ENCODE data around the gene TMOD3. TPM values are rescaled to one million over a fixed set of nuclear protein-coding genes. Genes with fewer than 3 reads are reported as not detected.

Gene TMOD3
- total RNA-seq, 6 experiments from 2014 or later: 15.0 to 32.2 (median 20.6) TPM

DNA sequence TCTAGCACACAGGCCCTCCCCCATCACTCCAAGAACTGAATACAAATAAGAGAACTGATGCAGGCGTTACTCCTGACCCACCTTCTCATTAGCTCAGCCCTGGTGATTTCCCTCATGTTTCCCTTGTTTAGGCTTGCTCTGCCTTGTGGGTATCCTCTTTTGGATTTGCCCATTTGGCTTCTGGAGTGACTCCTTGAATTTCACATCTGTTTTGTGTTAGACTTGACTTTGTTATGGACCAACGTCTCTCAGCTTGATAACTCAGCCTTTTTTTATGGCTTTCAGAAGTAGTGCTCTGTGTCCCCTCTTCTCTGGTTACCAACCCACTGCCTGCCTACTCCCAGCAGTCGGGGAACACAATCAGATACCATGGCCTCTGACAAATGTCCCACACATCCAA, 11.3 kb upstream of the TMOD3 start:
- WGBS (ENCODE audit: insufficient coverage, low coverage, low lambda C conversion rate, missing lambda C conversion rate): 92% methylated on average over 3 of the region's 3 CpGs
- H3K36me3 ChIP-seq: no peaks in the 10 kb centered on the region
- ATAC-seq: no peak
- intact Hi-C loops (cut with DNase I): no loop called here
- peaks cover 0 to 7% (median 1%) of the 10 kb centered on the region in 4 donors for H3K9me3 ChIP-seq
- H3K4me1 ChIP-seq: peaks cover 0 to 22% (median 5%) of the 10 kb centered on the region in 4 donors
- H3K27ac ChIP-seq: no peak overlapping the region
- TF ChIP-seq POLR2A (IDR thresholded peaks at IDR 0.05) (no peak), CTCF (IDR thresholded peaks at IDR 0.05) (no peak)
- H3K4me3 ChIP-seq: no peak overlapping the region
- no peak for DNase-seq
- no peaks in the 10 kb centered on the region for H3K27me3 ChIP-seq

DNA sequence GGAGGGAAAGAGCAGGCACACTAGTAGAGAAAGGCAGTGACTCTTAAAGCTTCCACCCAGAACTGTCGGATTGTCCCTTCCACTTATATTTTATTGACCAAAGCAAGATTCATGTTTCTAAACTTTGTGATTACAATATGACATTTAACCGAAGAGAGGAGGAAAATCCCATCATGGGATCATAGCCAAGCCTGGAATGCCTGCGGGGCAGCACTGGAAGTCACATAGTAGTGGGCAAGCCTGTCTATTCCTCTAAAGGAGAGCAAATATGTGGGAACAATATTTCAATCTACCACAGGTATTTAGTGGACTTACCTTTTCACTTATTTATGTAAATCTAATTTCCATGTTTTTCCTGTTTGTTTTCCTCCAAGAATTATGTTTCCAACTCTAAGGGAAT, 3.8 kb upstream of the TMOD3 start:
- WGBS (ENCODE audit: insufficient coverage, low coverage, low lambda C conversion rate, missing lambda C conversion rate): 77% methylated on average over 3 of the region's 3 CpGs
- H3K9me3 ChIP-seq: peaks cover 0 to 7% (median 0%) of the 10 kb centered on the region in 4 donors
- H3K4me1 ChIP-seq: peaks cover 0 to 4% (median 0%) of the 10 kb centered on the region in 4 donors
- no peak for ATAC-seq
- no peak overlapping the region for H3K4me3 ChIP-seq
- no peaks in the 10 kb centered on the region for H3K36me3 ChIP-seq
- TF ChIP-seq POLR2A (IDR thresholded peaks at IDR 0.05): no peak
- no peak for TF ChIP-seq CTCF (IDR thresholded peaks at IDR 0.05)
- no peaks in the 10 kb centered on the region for H3K27me3 ChIP-seq
- DNase-seq: no peak
- intact Hi-C loops (cut with DNase I): no loop called here
- no peak overlapping the region for H3K27ac ChIP-seq

DNA sequence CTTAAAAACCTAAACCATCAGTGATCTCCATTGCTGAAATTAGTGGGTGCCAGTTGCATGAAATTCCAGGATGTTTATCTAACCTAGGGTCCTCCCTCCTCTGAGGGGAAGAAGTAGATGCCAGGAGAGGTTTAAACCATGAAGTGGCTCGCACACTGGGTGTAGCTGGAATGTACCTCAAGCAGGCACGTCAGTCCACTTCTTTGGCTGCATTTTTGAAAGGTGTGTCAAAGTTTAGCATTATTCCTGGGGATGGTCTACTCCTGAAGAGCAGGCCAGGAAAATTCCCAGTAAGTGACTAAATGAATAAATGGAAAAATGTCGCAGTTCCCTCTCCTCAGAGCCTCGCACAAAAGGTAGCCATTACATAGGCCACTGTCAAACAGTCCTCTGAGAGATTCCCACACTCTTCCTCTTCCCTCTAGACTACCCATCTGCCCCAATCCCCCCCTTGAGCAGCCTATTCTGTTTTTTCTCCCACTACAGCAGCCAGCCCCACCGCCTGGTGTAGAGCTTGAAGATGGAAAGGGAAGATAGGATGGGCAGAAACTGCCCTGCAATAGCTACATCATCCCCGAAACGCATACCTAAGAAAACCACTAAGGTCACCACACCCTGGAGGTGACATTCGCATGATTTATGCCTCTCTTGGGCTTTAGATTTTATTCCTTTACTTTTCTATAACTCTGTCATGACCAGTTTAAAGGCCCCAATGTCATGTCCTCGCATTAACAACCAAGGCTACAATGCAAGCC, 655 bp upstream of the TMOD3 start:
- H3K4me3 ChIP-seq: no peak overlapping the region
- no peaks in the 10 kb centered on the region for H3K36me3 ChIP-seq
- TF ChIP-seq CTCF (IDR thresholded peaks at IDR 0.05) (no peak), POLR2A (IDR thresholded peaks at IDR 0.05) (no peak)
- H3K9me3 ChIP-seq: no peaks in the 10 kb centered on the region
- no peak overlapping the region for H3K27ac ChIP-seq
- H3K4me1 ChIP-seq: peaks cover 0 to 26% (median 2%) of the 10 kb centered on the region in 4 donors
- intact Hi-C loops (cut with DNase I): no loop called here
- 59% methylated on average over 9 of the region's 9 CpGs for WGBS (ENCODE audit: insufficient coverage, low coverage, low lambda C conversion rate, missing lambda C conversion rate)
- no peak for DNase-seq
- no peak for ATAC-seq
- H3K27me3 ChIP-seq: no peaks in the 10 kb centered on the region

DNA sequence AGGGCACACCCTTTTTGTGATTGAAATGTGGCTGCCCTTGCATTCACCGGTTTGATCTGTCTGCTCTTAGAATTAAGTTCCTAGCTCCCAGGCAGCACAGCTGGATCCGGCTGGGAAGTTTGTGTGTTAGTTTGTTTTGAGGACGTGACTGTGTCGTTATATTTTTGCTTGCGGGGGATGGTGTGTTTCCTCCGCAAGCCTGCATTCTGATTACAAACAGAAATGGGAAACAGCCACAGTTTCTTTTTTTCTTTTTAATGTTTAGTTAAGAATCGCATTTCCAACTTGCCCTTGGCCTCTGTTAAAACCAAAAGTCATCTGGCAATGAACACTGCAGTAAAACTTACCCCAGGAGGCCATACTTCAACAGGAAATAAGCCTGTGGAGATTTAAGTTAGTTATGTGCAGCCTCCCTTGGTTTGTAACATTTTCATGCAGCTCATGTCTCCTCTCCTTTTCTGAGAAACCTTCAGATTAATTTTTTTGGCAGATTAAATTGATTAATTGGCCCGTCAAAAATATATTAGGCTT, 888 bp downstream of the TMOD3 start:
- 1% methylated on average over 7 of the region's 8 CpGs for WGBS (ENCODE audit: insufficient coverage, low coverage, low lambda C conversion rate, missing lambda C conversion rate)
- H3K27ac ChIP-seq: peak overlapping the region; percentile 84 to 95 (median 93)
- intact Hi-C loops (cut with DNase I): no loop called here
- no peaks in the 10 kb centered on the region for H3K9me3 ChIP-seq
- H3K27me3 ChIP-seq: no peaks in the 10 kb centered on the region
- ATAC-seq (peak; percentile 39 to 44 (median 44)), DNase-seq (no peak)
- H3K4me1 ChIP-seq: peaks cover 0 to 26% (median 2%) of the 10 kb centered on the region in 4 donors
- H3K4me3 ChIP-seq: peak overlapping the region; percentile 93 to 97 (median 96)
- no peaks in the 10 kb centered on the region for H3K36me3 ChIP-seq
- TF ChIP-seq CTCF (IDR thresholded peaks at IDR 0.05): no peak
- no peak for TF ChIP-seq POLR2A (IDR thresholded peaks at IDR 0.05)

Measured in right lobe of liver (tissue), 6 donors.